ENCODE results near the gene DCUN1D1.
A peak's percentile ranks its signal among the peaks of the same experiment; 100 is the strongest.

Gene DCUN1D1

DNA sequence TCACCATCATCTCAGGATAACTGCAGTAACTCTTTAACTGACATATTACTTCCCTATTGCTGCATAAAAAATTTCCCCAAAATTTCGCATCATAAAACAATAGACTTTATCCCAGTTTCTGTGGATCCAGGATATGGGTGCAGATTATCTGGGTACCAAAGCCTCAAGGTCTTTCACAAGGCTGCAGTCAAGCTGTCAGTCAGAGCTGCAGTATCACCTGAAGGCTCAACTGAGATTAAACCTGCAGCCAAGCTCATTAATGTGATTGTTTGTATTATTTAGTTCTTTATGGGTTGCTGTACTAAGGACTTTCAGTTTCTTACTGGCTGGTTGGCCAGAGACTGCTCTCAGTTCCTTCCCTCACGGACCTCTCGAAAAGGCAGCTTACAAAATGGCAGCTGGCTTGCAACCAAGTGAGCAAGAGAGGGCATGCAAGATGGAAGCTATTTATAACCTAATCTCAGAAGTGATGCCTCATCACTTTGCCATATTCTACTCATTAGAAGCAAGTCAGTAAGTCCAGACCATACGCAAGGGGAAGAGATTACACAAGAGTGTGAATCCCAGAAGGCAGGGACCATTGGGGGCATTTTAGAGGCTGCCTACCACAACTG, 54.9 kb downstream of the DCUN1D1 start:
- TF ChIP-seq, protein P1, sequence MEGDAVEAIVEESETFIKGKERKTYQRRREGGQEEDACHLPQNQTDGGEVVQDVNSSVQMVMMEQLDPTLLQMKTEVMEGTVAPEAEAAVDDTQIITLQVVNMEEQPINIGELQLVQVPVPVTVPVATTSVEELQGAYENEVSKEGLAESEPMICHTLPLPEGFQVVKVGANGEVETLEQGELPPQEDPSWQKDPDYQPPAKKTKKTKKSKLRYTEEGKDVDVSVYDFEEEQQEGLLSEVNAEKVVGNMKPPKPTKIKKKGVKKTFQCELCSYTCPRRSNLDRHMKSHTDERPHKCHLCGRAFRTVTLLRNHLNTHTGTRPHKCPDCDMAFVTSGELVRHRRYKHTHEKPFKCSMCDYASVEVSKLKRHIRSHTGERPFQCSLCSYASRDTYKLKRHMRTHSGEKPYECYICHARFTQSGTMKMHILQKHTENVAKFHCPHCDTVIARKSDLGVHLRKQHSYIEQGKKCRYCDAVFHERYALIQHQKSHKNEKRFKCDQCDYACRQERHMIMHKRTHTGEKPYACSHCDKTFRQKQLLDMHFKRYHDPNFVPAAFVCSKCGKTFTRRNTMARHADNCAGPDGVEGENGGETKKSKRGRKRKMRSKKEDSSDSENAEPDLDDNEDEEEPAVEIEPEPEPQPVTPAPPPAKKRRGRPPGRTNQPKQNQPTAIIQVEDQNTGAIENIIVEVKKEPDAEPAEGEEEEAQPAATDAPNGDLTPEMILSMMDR (IDR thresholded peaks at IDR 0.05; ENCODE audit: low read depth, low read length, missing control alignments), result no peak
- peak; percentile 66 for DNase-seq (ENCODE audit: low read depth)
- no peak overlapping the region for H3K4me3 ChIP-seq (ENCODE audit: low read depth, low read length)

DNA sequence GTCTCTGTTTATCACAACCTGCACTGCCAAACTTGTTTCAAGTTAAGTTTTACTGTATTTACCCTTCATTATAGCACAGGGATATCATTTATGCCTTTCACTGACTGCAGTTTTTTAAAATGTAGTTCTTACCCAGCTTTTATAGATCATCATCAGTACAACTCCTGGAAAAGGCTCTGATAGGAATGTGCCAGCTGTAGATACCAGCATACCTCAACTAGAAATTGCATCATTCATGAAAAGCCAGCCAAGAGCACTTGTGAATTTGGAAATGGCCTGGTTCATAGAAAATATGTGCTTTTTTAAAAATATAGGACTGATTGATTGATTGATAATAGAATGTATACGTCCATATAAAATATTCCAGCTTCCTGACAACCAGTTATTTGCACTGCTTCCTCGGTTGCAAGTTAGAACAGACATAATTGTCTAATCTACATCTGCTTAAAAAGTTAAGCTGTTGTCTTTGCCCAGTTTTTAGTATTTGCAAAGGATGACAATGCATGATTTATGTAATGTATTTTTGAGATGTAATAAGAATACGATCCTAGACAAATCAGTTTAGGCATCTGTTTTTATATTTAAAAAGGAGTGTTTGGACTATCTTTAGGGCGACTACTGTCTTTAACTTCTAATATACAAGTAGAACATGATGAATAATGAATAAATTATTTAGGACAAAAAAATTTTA, 58.5 kb downstream of the DCUN1D1 start:
- TF ChIP-seq, protein P1 (IDR thresholded peaks at IDR 0.05; ENCODE audit: low read depth, low read length, missing control alignments), result no peak
- no peak overlapping the region for H3K4me3 ChIP-seq (ENCODE audit: low read depth, low read length)
- DNase-seq (ENCODE audit: low read depth), result no peak

DNA sequence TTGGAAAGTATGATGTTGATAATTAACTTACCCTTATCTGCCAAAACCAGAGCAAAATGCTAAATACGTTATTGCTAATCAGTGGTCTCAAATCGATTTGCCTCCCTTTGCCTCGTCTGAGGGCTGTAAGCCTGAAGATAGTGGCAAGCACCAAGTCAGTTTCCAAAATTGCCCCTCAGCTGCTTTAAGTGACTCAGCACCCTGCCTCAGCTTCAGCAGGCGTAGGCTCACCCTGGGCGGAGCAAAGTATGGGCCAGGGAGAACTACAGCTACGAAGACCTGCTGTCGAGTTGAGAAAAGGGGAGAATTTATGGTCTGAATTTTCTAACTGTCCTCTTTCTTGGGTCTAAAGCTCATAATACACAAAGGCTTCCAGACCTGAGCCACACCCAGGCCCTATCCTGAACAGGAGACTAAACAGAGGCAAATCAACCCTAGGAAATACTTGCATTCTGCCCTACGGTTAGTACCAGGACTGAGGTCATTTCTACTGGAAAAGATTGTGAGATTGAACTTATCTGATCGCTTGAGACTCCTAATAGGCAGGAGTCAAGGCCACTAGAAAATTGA, 59.7 kb downstream of the DCUN1D1 start:
- DNase-seq (ENCODE audit: low read depth), result no peak
- no peak overlapping the region for H3K4me3 ChIP-seq (ENCODE audit: low read depth, low read length)
- TF ChIP-seq, protein P1 (IDR thresholded peaks at IDR 0.05; ENCODE audit: low read depth, low read length, missing control alignments), result no peak

DNA sequence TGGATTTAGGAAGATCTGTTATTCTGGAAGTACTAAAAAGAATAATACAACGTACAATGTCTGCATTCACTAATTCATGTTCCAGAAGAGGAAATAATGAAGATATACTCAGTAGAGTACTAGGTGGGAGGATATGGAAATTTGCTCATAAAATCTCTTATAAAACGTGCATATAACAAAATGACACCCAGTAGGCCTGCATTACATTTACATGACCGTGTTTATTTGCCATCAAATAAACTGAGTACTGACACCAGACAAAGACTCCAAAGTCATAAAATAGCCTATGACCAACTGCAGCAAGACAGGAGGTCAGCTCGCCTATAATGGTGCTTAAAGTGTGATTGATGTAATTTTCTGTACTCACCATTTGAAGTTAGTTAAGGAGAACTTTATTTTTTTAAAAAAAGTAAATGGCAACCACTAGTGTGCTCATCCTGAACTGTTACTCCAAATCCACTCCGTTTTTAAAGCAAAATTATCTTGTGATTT, 60.4 kb downstream of the DCUN1D1 start:
- no peak for DNase-seq (ENCODE audit: low read depth)
- H3K4me3 ChIP-seq (ENCODE audit: low read depth, low read length), result no peak overlapping the region
- TF ChIP-seq, protein P1 (IDR thresholded peaks at IDR 0.05; ENCODE audit: low read depth, low read length, missing control alignments), result no peak

DNA sequence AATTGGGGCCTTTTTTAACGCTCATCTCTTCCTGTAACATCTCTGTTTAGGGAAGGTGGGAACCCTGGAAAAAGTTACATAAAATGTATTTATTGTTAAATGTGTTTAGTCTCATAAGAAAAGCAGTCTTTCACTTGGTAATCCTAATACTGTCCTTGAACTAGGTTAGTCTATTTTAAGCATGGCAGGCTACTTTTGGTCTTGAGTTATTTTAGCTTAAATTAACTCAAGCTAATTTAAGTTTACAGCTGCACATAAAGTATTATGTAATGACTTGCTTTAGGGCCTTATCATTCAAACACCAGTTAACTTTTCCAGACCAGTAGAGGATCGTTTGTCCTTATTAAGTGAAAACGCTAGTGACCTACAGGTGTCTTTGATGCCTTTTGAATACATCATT, 63.2 kb downstream of the DCUN1D1 start:
- TF ChIP-seq, protein P1 (IDR thresholded peaks at IDR 0.05; ENCODE audit: low read depth, low read length, missing control alignments), result no peak
- H3K4me3 ChIP-seq (ENCODE audit: low read depth, low read length), result no peak overlapping the region
- DNase-seq (ENCODE audit: low read depth), result no peak

DNA sequence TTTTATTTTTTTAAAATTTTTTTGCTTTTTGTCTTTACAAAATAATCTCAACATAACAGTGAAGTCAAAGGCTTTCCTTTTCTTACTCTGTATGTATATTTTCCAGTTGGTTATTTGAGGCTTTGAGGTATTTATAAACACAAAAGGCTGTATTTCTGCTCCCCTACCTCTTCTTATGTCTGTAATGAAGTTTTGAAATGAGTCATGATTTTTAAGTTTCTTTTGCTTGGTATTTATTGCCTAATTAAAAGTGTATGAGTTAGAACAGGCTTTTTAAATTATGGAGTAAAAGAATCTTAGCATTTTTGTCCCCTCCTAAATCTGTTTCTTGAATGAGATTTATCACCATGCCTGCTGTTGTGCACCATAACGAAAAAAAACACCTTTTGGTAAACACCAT, 66.0 kb downstream of the DCUN1D1 start:
- DNase-seq (ENCODE audit: low read depth), result no peak
- TF ChIP-seq, protein P1 (IDR thresholded peaks at IDR 0.05; ENCODE audit: low read depth, low read length, missing control alignments), result no peak
- no peak overlapping the region for H3K4me3 ChIP-seq (ENCODE audit: low read depth, low read length)
